T-helper 2 cell treated with Interferon-gamma antibody and Interleukin-4, amounts not matched to agents 5 μg/mL and 100 μg/mL, for 36 hours (primary cell): Measurements from ENCODE around the gene VAV2.
A peak's percentile ranks its signal among the peaks of the same experiment; 100 is the strongest.
"Not testable (repeated sequence)": the region's sequence is repeated elsewhere in the genome, so short reads cannot be mapped to it uniquely, and the experiment has no call there.

Experiments used
- DNase-seq: peaks from one replicate; pipeline ENCODE4 v3.0.0; 2021; ENCODE audit warnings: low spot score
- H3K27ac Mint-ChIP-seq: one replicate; pipeline ENCODE4 v1.8.0; 2021; ENCODE audit warnings: mild to moderate bottlenecking, mixed read lengths
- H3K27me3 Mint-ChIP-seq: one replicate; pipeline ENCODE4 v1.8.0; 2021; ENCODE audit warnings: low read depth, mixed read lengths
- H3K36me3 Mint-ChIP-seq: one replicate; pipeline ENCODE4 v1.8.0; 2021; ENCODE audit warnings: low read depth, mixed read lengths
- H3K4me1 Mint-ChIP-seq: one replicate; pipeline ENCODE4 v1.8.0; 2021; ENCODE audit warnings: low read depth, mixed read lengths
- H3K4me3 Mint-ChIP-seq: one replicate; pipeline ENCODE4 v1.8.0; 2022; ENCODE audit warnings: mild to moderate bottlenecking, moderate library complexity, mixed read lengths
- H3K9me3 Mint-ChIP-seq: one replicate; pipeline ENCODE4 v1.8.0; 2021; ENCODE audit warnings: mixed read lengths

The VAV2 gene

DNA sequence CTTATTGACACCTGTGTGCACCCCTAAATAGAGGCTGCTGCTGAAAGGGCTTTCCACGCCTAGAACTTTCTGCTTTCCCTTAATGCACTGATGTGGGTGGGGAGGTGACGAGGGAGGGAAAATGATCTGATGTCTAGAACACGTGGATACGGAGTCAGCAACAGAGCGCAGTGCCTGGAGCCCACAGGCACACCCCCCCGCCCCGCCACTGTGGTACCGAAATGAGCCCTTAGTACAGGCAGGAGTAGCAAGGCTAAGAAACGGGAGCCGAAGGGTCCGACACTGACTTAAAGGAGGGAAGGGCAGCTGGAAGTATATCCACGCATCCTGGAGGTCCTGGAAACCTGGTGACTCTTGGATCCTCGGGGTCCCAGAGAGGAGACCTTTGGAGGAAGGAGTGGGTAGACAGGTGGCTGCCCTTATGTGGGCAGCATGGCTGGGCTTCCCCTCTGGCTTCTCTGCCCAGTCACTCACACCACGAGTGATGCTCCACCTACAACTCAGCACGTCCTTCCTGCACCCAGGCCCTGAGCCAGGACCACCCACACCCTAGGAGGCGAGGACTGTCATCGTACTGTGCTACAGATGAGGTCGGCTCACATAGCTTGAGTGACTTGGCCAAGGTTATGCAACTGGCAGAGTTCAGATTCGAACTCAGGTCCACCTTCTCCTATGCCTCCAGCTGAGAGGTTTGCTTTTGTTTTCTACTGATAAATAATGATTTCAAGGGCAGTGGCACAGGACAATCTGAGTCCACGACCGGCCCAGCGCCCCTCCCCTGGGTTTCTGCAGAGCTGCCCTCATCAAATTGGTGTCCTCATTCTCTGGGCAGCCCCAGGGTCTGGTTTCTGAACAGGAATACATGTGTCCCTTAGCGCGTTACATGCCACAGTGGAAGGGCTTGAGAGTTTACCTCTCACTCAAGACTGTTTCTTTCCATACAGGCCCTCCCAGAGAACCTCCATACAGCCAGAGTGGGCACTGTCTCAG lies 4.7 kb upstream of the VAV2 start:
- Mint-ChIP-seq H3K27me3 (no peaks in the 10 kb centered on the region), H3K9me3 (no peaks in the 10 kb centered on the region), H3K36me3 (no peaks in the 10 kb centered on the region), H3K4me3 (no peak overlapping the region), H3K4me1 (no peaks in the 10 kb centered on the region), H3K27ac (no peak overlapping the region)
- DNase-seq: no peak

DNA sequence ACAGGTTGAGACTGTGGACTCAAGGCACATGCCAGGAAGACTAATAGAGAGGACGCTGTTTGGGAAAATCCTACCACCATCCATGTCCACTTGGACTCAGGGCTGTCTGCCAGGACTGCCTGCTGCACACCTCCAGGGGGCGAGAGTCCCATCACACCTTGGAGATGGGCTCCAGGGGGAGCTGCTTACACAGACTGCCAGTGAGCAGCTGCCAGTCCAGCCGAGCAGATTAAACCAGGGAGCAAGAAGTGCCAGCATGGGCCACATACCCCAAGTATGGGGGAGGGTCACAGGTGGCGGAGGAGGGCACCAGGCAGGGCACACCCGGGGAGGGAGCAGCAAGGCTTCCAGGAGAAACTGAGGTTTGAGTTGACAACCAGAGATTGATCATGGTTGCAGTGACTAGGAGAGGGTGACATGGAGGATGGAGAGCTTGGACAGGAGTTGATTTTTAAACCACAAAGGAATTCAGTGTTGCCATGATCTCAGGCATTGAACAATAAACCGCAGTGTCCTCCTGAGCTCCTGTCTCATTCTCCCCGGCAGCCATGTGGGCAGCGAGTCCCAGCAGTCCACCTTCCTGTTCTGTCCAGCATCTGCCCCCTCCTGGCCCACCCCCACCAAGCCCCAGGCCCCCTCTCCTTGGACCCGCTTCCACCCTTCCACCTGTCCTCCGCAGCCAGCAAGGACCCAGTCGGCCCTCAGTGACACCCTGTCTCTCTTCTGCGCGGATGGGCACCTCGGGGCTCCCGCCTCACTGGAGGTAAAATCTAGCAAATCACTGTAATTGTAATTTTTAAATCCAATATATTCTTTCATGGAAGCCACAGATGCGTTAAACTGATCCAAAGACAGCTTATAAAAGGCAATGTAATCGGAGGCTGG lies 3.1 kb upstream of the VAV2 start:
- no peak for DNase-seq
- Mint-ChIP-seq H3K4me3 (no peak overlapping the region), H3K9me3 (no peaks in the 10 kb centered on the region), H3K27ac (no peak overlapping the region), H3K36me3 (no peaks in the 10 kb centered on the region), H3K27me3 (peaks cover 8% of the 10 kb centered on the region), H3K4me1 (peaks cover 1% of the 10 kb centered on the region)

DNA sequence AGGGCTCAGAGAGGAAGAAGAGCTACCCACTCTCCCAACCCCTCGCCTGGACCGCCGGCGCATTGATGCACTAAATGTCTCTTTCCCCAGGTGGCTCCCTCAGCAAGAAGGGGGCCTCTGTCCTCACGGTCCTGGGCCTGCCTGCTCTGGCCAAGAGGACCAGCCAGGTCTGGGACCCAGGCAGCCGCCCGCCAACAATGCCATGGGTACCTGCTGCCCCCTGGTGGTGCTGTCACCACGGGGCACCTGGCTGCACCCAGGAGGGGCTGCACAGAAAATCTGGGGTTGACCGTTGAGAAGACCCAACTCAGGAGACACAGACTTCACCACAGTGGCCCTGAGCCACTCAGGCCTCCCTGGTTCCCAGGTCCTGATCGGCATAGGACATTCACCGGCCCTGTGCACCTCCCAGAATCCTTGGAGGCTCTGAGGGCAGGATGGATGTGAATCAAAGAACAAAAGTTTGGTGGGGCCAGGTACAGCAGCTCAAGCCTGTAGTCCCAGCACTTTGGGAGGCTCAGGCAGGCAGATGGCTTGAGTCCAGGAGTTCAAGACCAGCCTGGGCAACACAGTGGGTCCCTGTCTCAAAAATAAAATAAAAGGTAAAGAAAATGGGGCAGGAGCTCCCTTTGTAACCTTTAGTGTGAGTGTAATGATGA lies 2.4 kb upstream of the VAV2 start:
- peak; percentile 72 for DNase-seq
- peaks cover 1% of the 10 kb centered on the region for H3K4me1 Mint-ChIP-seq
- no peaks in the 10 kb centered on the region for H3K36me3 Mint-ChIP-seq
- peak overlapping the region; percentile 18 for H3K4me3 Mint-ChIP-seq
- H3K27ac Mint-ChIP-seq: no peak overlapping the region
- H3K27me3 Mint-ChIP-seq: peaks cover 15% of the 10 kb centered on the region
- no peaks in the 10 kb centered on the region for H3K9me3 Mint-ChIP-seq

DNA sequence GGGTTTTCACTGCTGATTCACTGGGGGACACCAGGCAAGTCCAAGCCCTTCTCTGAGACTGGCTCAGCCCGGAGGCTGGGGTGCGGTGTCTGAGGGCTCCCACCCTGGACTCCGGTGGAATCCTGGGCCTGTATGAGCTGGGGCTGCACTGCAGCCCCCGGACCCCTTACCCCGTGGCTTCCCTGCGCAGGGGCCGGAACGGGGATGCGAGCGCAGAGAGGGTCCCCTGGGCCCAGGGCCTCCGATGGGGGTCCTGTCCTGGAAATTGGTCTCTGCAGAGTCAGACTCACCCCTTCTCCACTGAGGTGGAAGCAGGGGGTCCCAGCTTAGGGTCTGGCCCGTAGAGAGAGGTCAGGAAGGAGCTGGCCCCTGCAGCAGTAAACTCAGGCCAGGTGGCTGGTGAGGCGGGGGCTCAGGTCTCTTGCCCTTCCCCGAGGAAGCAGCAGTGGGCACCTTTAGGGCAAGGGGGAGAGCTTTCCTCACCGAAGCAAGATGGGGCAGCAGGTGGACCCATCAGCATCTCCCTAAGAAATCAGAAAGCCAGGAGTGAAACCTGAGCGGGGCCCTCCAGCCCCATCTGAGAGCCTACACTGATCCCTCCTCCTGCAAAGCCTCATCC lies 1.6 kb upstream of the VAV2 start:
- Mint-ChIP-seq H3K4me1 (peaks cover 1% of the 10 kb centered on the region), H3K4me3 (peak overlapping the region; percentile 68), H3K36me3 (no peaks in the 10 kb centered on the region), H3K9me3 (no peaks in the 10 kb centered on the region), H3K27me3 (peaks cover 16% of the 10 kb centered on the region), H3K27ac (no peak overlapping the region)
- DNase-seq: no peak

DNA sequence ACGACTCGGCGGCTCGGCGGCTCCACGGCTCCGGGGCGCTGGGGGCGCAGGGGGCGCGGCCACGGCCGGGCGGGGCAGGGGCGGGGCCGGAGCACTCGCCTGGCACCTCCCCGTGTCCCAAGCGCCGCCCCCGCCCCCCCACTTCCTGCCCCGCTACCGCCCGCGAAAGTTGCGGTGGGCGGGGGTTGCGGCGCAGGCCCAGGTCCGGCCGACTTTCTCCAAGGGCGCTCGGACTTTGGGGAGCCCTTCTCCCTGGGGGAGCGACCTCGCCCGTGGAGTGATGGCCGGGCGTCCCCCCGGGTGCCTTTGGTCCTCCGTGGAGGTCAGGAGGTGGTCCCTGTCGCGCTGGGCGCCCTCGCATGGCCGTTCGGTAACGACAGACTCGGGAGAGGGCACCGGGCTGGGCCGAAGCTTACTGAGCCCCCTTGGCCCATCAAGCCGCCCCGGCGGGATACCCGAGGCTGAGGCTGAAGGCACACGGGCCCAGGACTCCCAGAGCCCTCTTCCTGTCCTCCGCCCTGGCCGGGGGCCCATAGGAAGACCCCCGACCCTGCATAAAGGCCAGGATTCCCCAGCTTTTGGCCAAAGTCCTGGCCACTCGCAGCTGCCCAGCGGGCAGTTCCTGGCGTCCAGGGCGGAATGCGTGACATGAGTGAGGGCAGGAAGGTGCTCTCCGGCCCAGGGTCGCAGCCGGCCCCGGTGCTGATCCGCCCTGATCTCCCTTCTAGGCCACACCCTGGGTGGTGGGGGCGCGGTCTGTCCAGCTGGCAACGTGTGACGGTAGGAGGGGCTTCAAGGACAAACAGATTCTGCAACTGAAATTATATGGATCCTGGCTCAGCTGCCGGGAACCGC lies 883 bp upstream of the VAV2 start:
- H3K4me1 Mint-ChIP-seq: peaks cover 1% of the 10 kb centered on the region
- DNase-seq: peak; percentile 67
- no peaks in the 10 kb centered on the region for H3K36me3 Mint-ChIP-seq
- peaks cover 19% of the 10 kb centered on the region for H3K27me3 Mint-ChIP-seq
- H3K9me3 Mint-ChIP-seq: no peaks in the 10 kb centered on the region
- H3K27ac Mint-ChIP-seq: no peak overlapping the region
- H3K4me3 Mint-ChIP-seq: peak overlapping the region; percentile 68

DNA sequence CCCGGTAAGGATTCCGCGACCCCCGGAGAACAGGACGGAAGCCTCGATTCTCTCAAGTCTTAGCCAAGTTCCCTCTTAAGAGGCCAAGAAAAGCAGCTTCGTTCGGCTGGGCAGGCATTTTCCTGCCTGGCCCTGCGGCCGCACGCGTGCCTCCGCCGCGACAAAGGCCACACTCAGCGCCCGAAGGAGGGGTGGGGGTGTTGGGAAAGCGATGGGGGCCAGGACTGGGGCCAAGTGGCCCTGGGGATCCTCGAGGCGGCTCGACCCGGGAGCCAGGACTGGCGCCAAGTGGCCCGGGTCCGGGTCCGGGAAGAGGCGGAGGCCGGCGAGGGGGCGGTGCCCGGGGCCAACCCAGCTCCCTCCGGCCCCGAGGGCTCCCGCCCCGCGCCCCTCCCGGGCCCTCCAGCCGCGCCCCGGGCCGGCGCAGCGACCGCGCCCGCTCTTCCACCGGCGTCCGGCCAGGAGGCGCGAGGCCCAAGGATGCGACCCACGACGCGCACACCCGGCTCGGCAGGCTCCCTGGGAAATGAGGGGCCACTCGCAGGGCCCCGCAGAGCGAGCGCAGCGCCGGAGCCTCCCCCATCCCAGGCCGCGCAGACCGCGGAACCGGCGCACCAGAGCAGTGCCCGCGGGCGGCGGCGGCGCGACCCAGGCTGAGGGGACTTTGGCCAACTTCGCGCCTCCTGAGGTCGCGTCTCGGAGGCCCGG lies 756 bp downstream of the VAV2 start:
- Mint-ChIP-seq H3K4me3 (peak overlapping the region; percentile 50), H3K36me3 (no peaks in the 10 kb centered on the region), H3K4me1 (peaks cover 1% of the 10 kb centered on the region), H3K27me3 (peaks cover 19% of the 10 kb centered on the region), H3K27ac (no peak overlapping the region), H3K9me3 (no peaks in the 10 kb centered on the region)
- no peak for DNase-seq

DNA sequence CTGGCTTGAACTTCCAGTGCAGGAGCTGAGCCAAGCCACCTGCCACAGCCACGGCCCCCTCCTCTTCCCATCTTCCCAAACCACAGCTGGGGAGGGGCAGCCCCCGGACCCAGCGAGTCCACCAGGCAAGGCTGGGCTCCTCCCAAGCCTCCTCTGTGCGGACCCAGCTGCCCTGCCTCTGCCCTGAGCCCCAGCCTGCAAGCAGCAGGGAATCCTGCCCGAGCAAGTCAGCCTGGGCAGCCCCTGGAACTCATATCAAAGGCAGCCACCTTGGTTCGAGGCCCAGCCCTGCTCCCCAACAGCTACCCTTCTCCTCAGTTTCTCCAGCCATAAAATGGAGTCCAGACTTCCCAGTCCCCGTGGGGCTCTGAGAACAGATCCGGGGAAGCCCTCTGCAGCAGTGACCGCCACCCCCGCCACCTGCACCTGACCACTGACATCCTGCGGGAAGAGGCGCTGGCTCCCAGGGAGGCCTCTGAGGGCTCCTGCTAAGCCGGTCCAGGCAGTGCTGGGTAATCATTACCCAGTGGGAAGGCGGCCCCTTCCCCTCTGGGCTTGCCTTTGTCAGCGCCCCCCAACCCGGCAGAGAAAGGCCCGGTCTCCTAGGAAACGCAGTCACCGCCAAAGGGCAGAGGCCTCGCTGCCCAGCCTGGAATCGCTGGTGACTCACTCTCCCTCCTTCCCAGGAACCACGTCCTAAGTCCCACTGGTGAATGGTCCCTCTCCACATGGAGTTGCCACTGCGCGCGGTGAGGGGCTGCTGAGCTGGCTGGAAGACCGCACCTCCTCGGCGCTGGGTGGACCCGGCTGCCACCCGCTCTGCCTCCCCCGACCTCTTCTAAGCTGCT lies 1.5 kb downstream of the VAV2 start:
- H3K9me3 Mint-ChIP-seq: no peaks in the 10 kb centered on the region
- peak overlapping the region; percentile 50 for H3K4me3 Mint-ChIP-seq
- peaks cover 19% of the 10 kb centered on the region for H3K27me3 Mint-ChIP-seq
- no peak overlapping the region for H3K27ac Mint-ChIP-seq
- no peaks in the 10 kb centered on the region for H3K36me3 Mint-ChIP-seq
- DNase-seq: no peak
- H3K4me1 Mint-ChIP-seq: peaks cover 1% of the 10 kb centered on the region

DNA sequence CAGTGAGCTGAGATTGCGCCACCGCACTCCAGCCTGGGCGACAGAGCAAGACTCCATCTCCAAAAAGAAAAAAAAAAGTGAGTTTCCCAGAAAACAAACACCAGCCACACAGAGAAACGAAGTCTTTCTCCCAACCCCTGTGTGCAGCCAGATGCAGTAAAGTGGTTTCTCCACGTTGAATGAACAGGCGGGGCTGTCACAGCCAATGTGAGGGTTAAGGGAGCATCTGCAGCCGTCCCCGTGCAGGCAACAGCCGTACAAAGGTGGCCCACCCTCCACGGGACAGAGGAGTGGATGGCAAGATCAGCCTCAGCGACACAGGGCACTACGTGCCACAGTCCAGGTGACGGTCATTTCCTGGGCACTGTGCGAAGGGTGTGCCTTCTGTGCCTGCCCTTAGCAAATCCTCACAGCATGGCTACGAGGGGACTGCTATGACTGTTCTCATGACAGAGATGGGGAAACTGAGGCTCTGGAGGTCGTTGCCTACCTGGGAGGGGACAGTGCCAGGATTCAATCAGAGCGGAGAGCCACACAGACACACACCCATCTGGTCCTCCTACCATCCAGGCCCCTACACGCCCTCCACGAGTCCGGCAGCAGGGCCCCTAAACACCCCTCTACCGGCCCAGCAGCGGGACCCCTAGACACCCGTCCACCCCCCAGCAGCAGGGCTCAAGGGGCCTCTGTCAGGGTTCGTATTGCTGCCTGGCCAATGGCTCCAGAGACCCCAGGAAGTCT lies 2.3 kb downstream of the VAV2 start:
- Mint-ChIP-seq H3K36me3 (no peaks in the 10 kb centered on the region), H3K9me3 (no peaks in the 10 kb centered on the region), H3K27ac (no peak overlapping the region), H3K4me1 (peaks cover 1% of the 10 kb centered on the region), H3K27me3 (peaks cover 19% of the 10 kb centered on the region), H3K4me3 (peak overlapping the region; percentile 18)
- no peak for DNase-seq

DNA sequence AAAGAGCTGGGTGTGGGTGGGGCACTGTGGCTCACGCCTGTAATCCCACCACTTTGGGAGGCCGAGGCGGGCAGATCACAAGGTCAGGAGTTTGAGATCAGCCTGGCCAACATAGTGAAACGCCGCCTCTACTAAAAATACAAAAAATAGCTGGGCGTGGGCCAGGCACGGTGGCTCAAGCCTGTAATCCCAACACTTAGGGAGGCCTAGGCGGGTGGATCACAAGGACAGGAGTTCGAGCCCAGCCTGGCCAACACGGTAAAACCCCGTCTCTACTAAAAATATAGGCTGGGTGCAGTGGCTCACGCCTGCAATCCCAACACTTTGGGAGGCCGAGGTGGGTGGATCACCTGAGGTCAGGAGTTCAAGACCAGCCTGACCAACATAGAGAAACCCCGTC lies 3.4 kb downstream of the VAV2 start:
- not testable (repeated sequence) for H3K4me3 Mint-ChIP-seq, H3K4me1 Mint-ChIP-seq, H3K36me3 Mint-ChIP-seq, H3K27ac Mint-ChIP-seq, DNase-seq, H3K9me3 Mint-ChIP-seq
- H3K27me3 Mint-ChIP-seq: peaks cover 19% of the 10 kb centered on the region

DNA sequence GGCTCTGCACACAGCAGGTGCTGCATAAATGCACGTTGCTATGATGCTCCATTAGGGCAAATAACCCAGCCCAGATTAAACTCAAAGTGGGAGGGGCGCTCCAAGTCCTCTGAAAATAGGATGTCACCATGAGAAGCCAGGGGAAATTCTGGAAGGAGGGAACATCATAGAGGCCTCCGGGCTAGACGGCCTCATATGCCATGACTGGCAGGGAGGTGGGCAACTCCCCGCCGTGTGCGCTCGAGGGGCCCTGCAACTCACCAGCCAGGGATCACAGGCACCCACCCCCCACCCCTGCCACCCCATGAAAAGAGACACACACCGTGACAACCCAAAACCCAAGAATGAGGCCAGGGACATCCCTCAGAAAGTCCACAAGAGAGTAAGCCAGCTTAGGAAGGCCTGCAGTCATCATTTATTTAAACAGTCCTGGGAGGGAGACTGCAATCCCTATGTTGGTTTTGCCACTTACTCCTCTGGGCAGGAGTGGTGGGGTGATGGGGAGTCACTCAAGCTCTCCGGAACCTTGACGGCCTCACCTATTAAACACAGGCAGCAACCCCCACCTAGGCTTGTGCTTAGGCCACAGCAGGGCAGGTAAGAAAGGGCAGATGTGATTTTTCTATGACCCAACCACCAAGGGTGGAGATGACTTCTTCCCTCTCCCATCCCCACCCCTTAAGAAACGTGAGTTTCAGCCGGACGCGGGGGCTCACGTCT lies 4.0 kb downstream of the VAV2 start:
- no peak overlapping the region for H3K4me3 Mint-ChIP-seq
- H3K36me3 Mint-ChIP-seq: no peaks in the 10 kb centered on the region
- no peak for DNase-seq
- H3K9me3 Mint-ChIP-seq: no peaks in the 10 kb centered on the region
- H3K27ac Mint-ChIP-seq: no peak overlapping the region
- H3K27me3 Mint-ChIP-seq: peaks cover 19% of the 10 kb centered on the region
- peaks cover 1% of the 10 kb centered on the region for H3K4me1 Mint-ChIP-seq

DNA sequence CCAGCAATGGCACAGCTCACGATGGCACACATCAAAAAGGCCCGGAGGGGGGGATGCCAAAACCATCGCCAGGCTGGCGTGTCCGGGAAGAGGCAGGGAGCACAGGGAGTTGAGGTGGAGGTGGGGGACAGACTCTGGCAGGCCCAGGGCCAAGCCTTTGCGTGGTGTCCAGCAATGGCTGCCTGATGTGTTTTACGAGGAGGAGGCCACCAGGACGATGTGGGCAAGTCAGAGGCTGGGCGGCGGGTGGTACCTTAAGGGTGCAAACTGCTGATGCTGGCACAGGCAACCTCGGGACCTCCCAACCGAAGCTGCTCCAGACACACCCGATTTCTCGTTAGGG lies 4.7 kb downstream of the VAV2 start:
- no peak overlapping the region for H3K27ac Mint-ChIP-seq
- DNase-seq: no peak
- H3K36me3 Mint-ChIP-seq: no peaks in the 10 kb centered on the region
- peaks cover 19% of the 10 kb centered on the region for H3K27me3 Mint-ChIP-seq
- H3K4me3 Mint-ChIP-seq: no peak overlapping the region
- no peaks in the 10 kb centered on the region for H3K9me3 Mint-ChIP-seq
- H3K4me1 Mint-ChIP-seq: peaks cover 1% of the 10 kb centered on the region
